ENCODE measurements around the gene IGSF21.

Gene IGSF21

DNA sequence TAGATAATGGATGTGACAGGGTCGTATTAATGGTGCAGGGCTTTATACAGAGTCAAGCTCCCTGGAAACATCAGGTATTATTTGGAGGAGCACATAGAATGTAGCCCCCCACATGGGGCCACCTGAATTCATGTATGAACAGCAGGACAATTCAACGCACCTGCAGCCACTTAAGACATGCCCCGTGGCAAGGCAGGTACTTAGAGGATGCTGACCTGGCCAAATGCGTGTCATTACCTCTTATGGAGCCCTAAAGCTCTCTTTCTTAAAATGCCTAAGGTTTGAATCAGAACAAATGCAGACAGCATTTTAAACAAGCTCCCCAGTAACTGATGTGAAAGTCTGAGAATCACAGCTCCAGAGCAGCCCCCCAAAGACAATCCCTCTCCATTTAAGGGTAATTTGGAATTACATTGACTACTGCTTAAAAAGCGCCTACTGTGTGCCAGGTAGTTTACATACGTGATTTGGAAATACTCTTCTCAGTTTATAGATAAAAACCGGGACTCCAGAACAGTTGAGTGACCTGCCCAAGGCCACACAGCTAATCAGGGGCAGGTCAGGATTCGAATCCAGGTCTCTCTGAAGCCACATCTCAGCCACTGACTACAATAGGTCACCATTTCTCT lies 302.1 kb downstream of the IGSF21 start:
- H3K4me3 ChIP-seq (ENCODE audit: low read length): no peak overlapping the region
- TF ChIP-seq, protein P1, sequence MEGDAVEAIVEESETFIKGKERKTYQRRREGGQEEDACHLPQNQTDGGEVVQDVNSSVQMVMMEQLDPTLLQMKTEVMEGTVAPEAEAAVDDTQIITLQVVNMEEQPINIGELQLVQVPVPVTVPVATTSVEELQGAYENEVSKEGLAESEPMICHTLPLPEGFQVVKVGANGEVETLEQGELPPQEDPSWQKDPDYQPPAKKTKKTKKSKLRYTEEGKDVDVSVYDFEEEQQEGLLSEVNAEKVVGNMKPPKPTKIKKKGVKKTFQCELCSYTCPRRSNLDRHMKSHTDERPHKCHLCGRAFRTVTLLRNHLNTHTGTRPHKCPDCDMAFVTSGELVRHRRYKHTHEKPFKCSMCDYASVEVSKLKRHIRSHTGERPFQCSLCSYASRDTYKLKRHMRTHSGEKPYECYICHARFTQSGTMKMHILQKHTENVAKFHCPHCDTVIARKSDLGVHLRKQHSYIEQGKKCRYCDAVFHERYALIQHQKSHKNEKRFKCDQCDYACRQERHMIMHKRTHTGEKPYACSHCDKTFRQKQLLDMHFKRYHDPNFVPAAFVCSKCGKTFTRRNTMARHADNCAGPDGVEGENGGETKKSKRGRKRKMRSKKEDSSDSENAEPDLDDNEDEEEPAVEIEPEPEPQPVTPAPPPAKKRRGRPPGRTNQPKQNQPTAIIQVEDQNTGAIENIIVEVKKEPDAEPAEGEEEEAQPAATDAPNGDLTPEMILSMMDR (conservative IDR thresholded peaks at IDR 0.05; ENCODE audit: low read length): no peak
- DNase-seq (ENCODE audit: low read depth): no peak

DNA sequence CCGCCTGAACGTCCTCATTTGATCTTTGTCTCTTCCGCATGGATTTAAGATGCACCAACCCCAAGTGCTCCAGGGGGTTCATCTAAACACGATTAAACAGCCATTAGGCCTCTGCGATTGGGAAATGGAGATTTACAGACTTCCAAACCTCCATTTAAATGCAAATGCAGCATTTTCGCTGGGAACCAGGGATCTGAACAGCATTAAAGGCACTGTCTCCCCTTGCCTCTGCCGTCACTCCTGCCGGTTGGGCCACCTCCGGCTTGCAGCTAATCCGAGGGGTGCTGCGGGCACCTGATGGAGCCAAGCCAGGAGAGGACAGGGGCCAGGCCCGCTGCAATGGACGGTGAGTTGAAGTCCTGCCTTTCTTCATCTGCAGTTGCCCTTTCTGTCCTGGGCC lies 302.8 kb downstream of the IGSF21 start:
- no peak for DNase-seq (ENCODE audit: low read depth)
- TF ChIP-seq, protein P1 (conservative IDR thresholded peaks at IDR 0.05; ENCODE audit: low read length): no peak
- no peak overlapping the region for H3K4me3 ChIP-seq (ENCODE audit: low read length)

DNA sequence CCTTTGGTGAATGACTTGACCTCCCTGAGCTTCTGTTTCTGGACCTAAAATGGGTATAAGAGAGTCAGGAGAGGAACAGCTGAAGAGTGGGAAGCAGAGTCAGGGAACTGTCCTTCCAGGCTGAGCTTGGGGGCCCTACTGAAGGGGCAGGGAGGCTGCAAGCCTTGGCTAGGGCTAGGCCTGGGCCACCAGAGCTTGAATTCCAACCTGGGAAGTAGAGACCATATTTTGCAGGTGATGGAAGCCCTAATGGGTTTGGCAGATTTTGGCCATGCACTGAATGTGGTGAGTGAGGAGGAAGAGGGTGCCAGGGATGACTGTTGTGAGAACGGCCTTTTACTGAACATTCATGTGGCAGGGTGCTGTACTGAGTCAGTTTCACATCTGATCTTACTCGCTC lies 303.7 kb downstream of the IGSF21 start:
- DNase-seq (ENCODE audit: low read depth): no peak
- TF ChIP-seq, protein P1 (conservative IDR thresholded peaks at IDR 0.05; ENCODE audit: low read length): no peak

DNA sequence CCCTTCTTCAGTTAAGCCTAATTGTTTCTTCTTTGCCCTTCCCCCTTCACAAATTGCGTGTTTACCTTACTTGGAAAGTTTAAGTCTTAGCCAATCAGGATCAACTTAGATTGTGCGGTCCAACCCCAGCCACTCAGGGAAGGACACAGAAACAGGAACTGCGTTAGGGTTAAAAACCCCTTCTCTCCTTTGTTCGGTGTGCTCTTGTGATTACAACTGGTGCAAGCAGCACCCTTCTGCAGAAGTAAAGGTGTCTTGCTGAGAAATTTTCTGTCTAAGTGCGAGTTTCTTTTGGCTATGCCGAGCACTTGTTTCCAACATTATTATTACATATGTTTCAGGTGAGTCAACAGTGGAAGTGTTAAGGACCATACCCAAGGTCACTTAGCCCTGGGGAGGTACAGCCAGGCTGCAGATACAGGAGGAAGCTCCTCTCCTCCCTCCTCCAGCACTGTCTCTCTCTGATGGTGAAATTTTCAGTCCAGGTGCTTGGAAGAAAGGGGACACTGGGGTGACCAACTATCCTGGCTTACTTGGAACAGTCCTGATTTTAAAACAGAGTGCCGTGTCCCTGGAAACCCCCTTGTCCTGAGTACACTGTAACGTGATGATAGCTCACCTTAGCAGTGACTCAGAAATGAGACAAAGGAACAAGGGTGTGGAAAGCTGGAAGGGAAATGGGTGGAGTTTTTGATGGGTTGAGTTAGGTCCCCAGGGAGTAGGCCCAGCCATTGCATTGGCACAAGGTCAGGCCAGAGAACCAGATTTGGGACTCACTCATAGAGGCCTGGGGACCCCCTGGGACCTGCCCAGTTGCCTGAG lies 304.4 kb downstream of the IGSF21 start:
- TF ChIP-seq, protein P1 (conservative IDR thresholded peaks at IDR 0.05; ENCODE audit: low read length): no peak
- no peak overlapping the region for H3K4me3 ChIP-seq (ENCODE audit: low read length)
- DNase-seq (ENCODE audit: low read depth): no peak

More for the DNA sequence above, 303.7 kb downstream of the IGSF21 start:
- H3K4me3 ChIP-seq (ENCODE audit: low read length): no peak overlapping the region

DNA sequence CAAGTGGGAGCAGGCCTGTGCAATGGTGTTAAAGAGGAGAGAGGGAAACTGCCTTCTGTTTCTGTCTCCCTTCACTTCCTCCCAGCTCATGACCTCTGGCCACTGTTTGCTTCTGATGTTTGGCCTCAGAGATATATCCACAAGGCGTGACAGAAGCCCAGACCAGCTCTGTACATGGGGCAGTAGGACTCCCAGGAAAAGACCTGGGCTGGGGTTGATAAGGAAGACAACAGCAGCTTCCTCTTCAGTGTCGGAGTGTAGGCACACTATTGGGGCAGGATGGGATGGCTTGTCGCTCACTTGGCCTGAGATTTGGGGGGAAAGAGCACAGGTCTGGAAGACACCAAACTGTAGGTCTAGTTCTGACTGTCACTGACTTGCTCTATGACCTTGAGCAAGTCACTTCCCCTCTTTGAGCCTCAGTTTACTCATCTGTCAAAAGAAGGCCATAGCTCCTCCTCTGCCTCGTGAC lies 305.3 kb downstream of the IGSF21 start:
- TF ChIP-seq, protein P1 (conservative IDR thresholded peaks at IDR 0.05; ENCODE audit: low read length): no peak
- no peak overlapping the region for H3K4me3 ChIP-seq (ENCODE audit: low read length)
- DNase-seq (ENCODE audit: low read depth): no peak

DNA sequence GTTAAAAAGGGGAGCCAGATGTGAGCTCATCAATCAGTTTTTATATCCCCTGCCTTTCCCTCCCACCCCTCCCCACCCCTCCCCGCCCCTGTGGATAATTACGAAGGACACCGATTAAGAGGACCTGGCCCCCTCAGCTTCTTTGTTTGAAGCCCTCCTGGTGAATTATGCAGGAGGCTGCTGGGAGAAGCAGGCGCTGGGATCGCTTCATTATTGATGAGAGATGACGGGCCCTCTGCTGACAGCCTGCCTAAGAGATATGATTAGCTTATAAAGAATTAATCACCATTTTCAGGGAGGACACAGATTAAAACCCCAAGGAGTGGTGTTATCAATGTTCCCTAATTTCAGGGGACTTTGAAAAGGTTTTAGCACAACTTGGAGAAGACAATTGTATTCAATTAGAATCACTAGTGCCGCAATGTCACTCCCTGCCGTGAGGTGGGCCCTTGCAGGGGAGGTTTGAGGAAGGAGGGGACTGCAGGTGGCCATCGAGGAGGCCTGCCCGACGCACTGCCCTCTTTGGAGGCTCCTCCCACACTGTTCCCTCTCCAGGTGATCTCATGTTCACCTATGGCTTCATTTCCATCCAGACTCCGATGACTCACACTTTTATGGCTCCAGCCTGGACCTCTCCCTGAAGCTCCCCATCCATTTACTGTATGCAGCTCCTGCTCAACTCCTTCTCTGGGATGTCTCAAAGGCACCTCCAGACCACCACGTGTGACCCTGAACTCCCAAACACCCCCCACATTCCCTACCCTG lies 306.1 kb downstream of the IGSF21 start:
- TF ChIP-seq, protein P1 (conservative IDR thresholded peaks at IDR 0.05; ENCODE audit: low read length): no peak

More for the DNA sequence above, 306.1 kb downstream of the IGSF21 start:
- H3K4me3 ChIP-seq (ENCODE audit: low read length): no peak overlapping the region
- DNase-seq (ENCODE audit: low read depth): no peak

Data from AG10803 (cell line).